IPS-NIHi7 (cell line): ENCODE results near the gene FKRP.
A peak's percentile ranks its signal among the peaks of the same experiment; 100 is the strongest.

ENCODE experiments used
- DNase-seq: peaks from one replicate; pipeline ENCODE4 v3.0.0; 2012; ENCODE audit warnings: mixed read lengths; ENCODE audit errors: extremely low spot score

FKRP gene

GRCh38 chr19:46731584-46731983 lies 14.3 kb upstream of the FKRP start:
- DNase-seq: no peak

GRCh38 chr19:46732172-46732938 lies 13.5 kb upstream of the FKRP start:
- no peak for DNase-seq

- DNase-seq: no peak
Observed at GRCh38 chr19:46732966-46733689, 12.7 kb upstream of the FKRP start.

GRCh38 chr19:46733690-46734292 lies 12.1 kb upstream of the FKRP start:
- DNase-seq: no peak

GRCh38 chr19:46736531-46737297 lies 9.1 kb upstream of the FKRP start:
- DNase-seq: no peak

- DNase-seq: no peak
Observed at GRCh38 chr19:46737298-46737654, 8.6 kb upstream of the FKRP start.

- DNase-seq: no peak
Observed at GRCh38 chr19:46737761-46738171, 8.1 kb upstream of the FKRP start.

- DNase-seq: no peak
Observed at GRCh38 chr19:46739290-46739771, 6.5 kb upstream of the FKRP start.

- DNase-seq: no peak
Observed at GRCh38 chr19:46741447-46741846, 4.4 kb upstream of the FKRP start.

GRCh38 chr19:46742926-46743480 lies 2.9 kb upstream of the FKRP start:
- no peak for DNase-seq

- no peak for DNase-seq
Observed at GRCh38 chr19:46744005-46744691, 1.7 kb upstream of the FKRP start.

- DNase-seq: no peak
Observed at GRCh38 chr19:46745030-46745429, 827 bp upstream of the FKRP start.

- peak; percentile 89 for DNase-seq
Observed at GRCh38 chr19:46746281-46747057, 612 bp downstream of the FKRP start, which contains the start of gene STRN4. STRN4 (minus strand) TSS chr19:46746450; CDS start chr19:46746430, 20 bp downstream.

- DNase-seq: peak; percentile 71
Observed at GRCh38 chr19:46748325-46749109, 2.7 kb downstream of the FKRP start.

- DNase-seq: peak; percentile 77
Observed at GRCh38 chr19:46753420-46754155, 7.7 kb downstream of the FKRP start.

GRCh38 chr19:46755077-46755852 lies 9.4 kb downstream of the FKRP start:
- no peak for DNase-seq

- no peak for DNase-seq
Observed at GRCh38 chr19:46755853-46756543, 10.1 kb downstream of the FKRP start.
